Epithelial cell of esophagus (primary cell): ENCODE data around the gene NPPC.

Experiments used
- DNase-seq: peaks from one replicate; pipeline ENCODE4 v3.0.0; 2010; ENCODE audit warnings: low read depth
- H3K4me3 ChIP-seq: 2 replicates; pipeline ENCODE4 v1.5.1; 2011; ENCODE audit warnings: mild to moderate bottlenecking, low read length, control low read depth
- CTCF ChIP-seq: IDR thresholded peaks from 2 replicates; pipeline ENCODE4 v1.5.1; 2011; ENCODE audit warnings: low read depth, mild to moderate bottlenecking, low read length, control low read depth, inconsistent platforms; ENCODE audit not compliant: insufficient read depth; ENCODE audit errors: missing control alignments

Gene NPPC

GRCh38 chr2:231920795-231921194, 5.4 kb downstream of the NPPC start:
- TF ChIP-seq CTCF = no peak
- no peak overlapping the region for H3K4me3 ChIP-seq
- DNase-seq = no peak

GRCh38 chr2:231920366-231920765, 5.8 kb downstream of the NPPC start:
- DNase-seq = no peak
- TF ChIP-seq CTCF = no peak
- H3K4me3 ChIP-seq = no peak overlapping the region

GRCh38 chr2:231919341-231920035, 6.7 kb downstream of the NPPC start:
- TF ChIP-seq CTCF = no peak
- H3K4me3 ChIP-seq = no peak overlapping the region
- DNase-seq = no peak

- DNase-seq = no peak
- no peak for TF ChIP-seq CTCF
- no peak overlapping the region for H3K4me3 ChIP-seq
Observed at GRCh38 chr2:231918501-231919330, 7.5 kb downstream of the NPPC start.

GRCh38 chr2:231917280-231918066, 8.7 kb downstream of the NPPC start:
- no peak for TF ChIP-seq CTCF
- DNase-seq = no peak
- H3K4me3 ChIP-seq = no peak overlapping the region

- no peak overlapping the region for H3K4me3 ChIP-seq
- TF ChIP-seq CTCF = no peak
Observed at GRCh38 chr2:231914077-231914690, 12.0 kb downstream of the NPPC start.

More at GRCh38 chr2:231914077-231914690, 12.0 kb downstream of the NPPC start:
- no peak for DNase-seq
